Glutamatergic neuron (in vitro differentiated cells): ENCODE results near the gene SPDYE1. TPM values are rescaled to one million over a fixed set of nuclear protein-coding genes. Genes with fewer than 3 reads are reported as not detected.
"Not testable (repeated sequence)": the region's sequence is repeated elsewhere in the genome, so short reads cannot be mapped to it uniquely, and the experiment has no call there.

Source experiments
- DNase-seq: peaks from one replicate; pipeline ENCODE4 v3.0.0; 2022
- H3K27ac Mint-ChIP-seq: one replicate; pipeline ENCODE4 v1.8.0; 2020; ENCODE audit warnings: mild to moderate bottlenecking, mixed read lengths, inconsistent platforms; ENCODE audit not compliant: unreplicated experiment
- H3K27me3 Mint-ChIP-seq: one replicate; pipeline ENCODE4 v1.8.0; 2020; ENCODE audit warnings: mild to moderate bottlenecking, moderate library complexity, mixed read lengths, inconsistent platforms; ENCODE audit not compliant: unreplicated experiment
- H3K36me3 Mint-ChIP-seq: one replicate; pipeline ENCODE4 v1.8.0; 2020; ENCODE audit warnings: mild to moderate bottlenecking, mixed read lengths, inconsistent platforms; ENCODE audit not compliant: unreplicated experiment
- H3K4me1 Mint-ChIP-seq: one replicate; pipeline ENCODE4 v1.8.0; 2020; ENCODE audit warnings: mild to moderate bottlenecking, low read depth, mixed read lengths, inconsistent platforms; ENCODE audit not compliant: unreplicated experiment
- H3K4me3 Mint-ChIP-seq: one replicate; pipeline ENCODE4 v1.8.0; 2020; ENCODE audit warnings: mild to moderate bottlenecking, mixed read lengths, inconsistent platforms; ENCODE audit not compliant: unreplicated experiment
- H3K9me3 Mint-ChIP-seq: one replicate; pipeline ENCODE4 v1.8.0; 2020; ENCODE audit warnings: mild to moderate bottlenecking, moderate library complexity, mixed read lengths, inconsistent platforms; ENCODE audit not compliant: unreplicated experiment
- total RNA-seq: library from RNA; stranded (reverse); fragmentation: NEBNext Ultra II Directional; extraction: Animal tissue kit (Norgen Biotek cat#: 25700); gene quantifications from one replicate; pipeline ENCODE4 v1.2.1, GENCODE V29; 2021; ENCODE audit not compliant: unreplicated experiment
- TF ChIP-seq, protein P1 (sequence below): fragments of 200-600 bp; sonication (generic); IDR thresholded peaks from one replicate; pipeline ENCODE4 v1.5.0; 2021; ENCODE audit not compliant: partially characterized antibody, unreplicated experiment

Gene SPDYE1
- total RNA-seq, 1 donor from 2014 or later: not detected

DNA sequence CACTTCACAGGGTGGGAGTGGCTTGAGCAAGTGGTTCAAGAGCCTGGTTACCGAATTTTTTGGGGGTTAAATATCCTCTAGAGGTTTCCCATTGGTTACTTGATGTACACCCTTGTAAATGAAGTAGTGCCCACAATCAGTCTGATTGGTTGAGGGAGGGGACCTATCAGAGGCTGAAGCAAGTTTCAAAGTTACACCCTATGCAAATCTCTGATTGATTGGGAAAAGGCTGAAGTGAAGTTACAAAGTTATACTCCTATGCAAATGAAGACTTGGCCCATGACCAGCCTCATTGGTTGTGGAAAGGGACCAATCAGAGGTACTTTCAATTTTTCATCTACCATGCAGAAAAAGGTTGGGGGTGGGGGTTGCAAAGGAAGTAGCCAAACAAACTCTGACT lies 36.8 kb upstream of the SPDYE1 start:
- no peak for DNase-seq
- Mint-ChIP-seq H3K9me3 (peaks cover 2% of the 10 kb centered on the region), H3K36me3 (peaks cover 12% of the 10 kb centered on the region), H3K4me3 (no peak overlapping the region), H3K4me1 (peaks cover 4% of the 10 kb centered on the region), H3K27me3 (peaks cover 4% of the 10 kb centered on the region), H3K27ac (no peak overlapping the region)
- TF ChIP-seq, protein P1, sequence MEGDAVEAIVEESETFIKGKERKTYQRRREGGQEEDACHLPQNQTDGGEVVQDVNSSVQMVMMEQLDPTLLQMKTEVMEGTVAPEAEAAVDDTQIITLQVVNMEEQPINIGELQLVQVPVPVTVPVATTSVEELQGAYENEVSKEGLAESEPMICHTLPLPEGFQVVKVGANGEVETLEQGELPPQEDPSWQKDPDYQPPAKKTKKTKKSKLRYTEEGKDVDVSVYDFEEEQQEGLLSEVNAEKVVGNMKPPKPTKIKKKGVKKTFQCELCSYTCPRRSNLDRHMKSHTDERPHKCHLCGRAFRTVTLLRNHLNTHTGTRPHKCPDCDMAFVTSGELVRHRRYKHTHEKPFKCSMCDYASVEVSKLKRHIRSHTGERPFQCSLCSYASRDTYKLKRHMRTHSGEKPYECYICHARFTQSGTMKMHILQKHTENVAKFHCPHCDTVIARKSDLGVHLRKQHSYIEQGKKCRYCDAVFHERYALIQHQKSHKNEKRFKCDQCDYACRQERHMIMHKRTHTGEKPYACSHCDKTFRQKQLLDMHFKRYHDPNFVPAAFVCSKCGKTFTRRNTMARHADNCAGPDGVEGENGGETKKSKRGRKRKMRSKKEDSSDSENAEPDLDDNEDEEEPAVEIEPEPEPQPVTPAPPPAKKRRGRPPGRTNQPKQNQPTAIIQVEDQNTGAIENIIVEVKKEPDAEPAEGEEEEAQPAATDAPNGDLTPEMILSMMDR: no peak

DNA sequence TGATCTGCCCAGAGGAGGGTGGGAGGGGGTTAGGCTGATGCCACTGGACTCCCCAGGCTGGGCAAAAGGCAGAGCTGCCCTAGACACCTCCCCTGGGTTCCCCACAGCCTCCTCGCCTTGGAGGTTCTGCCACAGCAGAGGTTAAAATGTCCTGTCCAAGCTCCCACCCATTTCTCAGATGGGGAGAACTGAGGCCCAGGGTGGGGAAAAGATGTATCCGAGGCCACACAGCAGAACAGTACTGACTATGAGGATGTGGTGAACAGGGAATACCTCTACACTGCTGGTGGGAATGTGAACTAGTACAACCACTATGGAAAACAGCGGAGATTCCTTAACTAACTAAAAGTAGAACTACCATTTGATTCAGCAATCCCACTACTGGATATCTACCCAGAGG lies 31.3 kb upstream of the SPDYE1 start:
- H3K9me3 Mint-ChIP-seq, H3K27me3 Mint-ChIP-seq, H3K27ac Mint-ChIP-seq, H3K4me1 Mint-ChIP-seq, DNase-seq, H3K4me3 Mint-ChIP-seq, H3K36me3 Mint-ChIP-seq: not testable (repeated sequence)

DNA sequence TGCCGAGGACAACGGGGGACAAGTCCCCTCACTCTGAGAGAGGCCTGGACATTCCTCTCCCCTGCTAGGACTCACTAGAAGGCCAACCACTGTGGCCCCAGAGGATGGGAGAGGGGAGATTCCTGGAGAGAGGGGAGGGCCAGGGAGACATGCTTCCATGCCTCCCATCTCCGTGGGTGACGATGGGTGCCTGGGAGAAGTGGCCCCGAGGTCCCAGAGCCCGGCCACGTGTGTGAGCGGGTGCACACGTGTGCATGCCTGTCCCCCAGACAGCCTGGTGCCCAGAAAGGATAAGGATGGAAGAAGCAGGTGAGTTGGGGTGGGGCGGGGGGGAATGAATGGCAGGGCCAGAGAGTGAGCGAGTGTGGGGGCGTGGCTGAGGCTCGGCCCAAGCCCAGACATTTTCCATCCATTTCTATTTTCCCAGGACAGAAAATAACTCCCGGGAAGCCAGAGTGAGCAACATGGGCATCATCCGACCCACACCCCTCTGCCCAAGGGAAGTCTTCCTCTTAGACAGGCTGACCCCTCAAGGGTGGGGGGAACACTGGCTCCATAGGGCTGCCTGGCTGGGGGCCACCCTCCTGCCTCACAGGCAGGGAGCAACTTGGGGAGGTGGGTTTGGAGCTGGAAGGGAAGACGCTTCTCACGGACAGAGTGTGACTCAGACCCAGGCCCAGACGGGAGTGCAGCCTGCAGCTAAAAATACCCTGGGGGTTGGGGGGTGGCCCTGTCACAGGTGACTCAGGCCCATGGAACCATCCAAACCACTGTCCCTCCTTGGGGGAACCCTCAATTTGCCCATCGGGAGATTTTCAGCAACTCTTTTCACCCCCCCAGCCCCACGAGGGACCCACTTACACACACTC lies 29.3 kb upstream of the SPDYE1 start:
- not testable (repeated sequence) for H3K9me3 Mint-ChIP-seq, H3K27me3 Mint-ChIP-seq, H3K36me3 Mint-ChIP-seq, H3K4me3 Mint-ChIP-seq, H3K27ac Mint-ChIP-seq, H3K4me1 Mint-ChIP-seq, DNase-seq

DNA sequence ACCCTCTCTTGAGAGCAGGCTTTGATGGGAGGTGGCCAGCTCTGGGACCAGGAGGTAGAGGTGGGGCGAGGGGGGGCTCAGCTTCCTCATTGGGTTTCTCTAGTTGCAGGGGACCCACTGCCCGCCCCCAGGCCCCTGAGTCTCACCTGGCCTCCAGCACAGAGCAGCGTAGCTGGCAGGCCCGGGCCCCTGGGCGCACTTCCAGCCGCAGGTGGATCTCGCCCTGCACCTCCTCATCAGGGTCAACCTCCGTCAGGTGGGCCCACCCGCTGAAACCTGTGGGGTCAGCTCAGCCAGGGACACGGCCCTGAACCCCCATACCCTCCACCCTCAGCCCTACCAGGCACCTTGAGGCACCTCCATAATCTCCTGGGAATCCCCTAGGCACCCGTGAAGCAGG lies 28.1 kb upstream of the SPDYE1 start:
- not testable (repeated sequence) for H3K4me1 Mint-ChIP-seq

DNA sequence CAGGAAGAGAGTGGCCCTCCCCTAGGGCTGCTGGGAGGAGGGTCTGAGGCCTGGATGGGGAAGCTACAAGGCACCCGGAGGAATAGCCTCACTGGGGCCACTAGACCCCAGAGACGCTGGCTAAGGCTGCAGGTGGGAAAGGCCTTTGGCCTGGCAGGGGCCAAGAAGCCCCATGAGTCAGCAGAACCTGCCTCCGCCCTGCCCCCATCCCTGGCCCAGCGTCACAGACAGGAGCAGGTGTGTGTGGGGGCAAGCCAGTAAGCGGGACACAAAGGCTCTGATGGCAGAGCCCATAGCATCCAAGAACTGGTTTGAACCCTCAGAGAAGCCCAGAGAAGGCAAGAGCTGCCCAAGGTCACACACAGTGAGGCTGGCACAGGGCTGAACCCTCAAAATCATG lies 27.0 kb upstream of the SPDYE1 start:
- not testable (repeated sequence) for DNase-seq

More for the DNA sequence above, 28.1 kb upstream of the SPDYE1 start:
- H3K36me3 Mint-ChIP-seq, H3K27me3 Mint-ChIP-seq, H3K9me3 Mint-ChIP-seq, H3K4me3 Mint-ChIP-seq, DNase-seq, H3K27ac Mint-ChIP-seq: not testable (repeated sequence)

DNA sequence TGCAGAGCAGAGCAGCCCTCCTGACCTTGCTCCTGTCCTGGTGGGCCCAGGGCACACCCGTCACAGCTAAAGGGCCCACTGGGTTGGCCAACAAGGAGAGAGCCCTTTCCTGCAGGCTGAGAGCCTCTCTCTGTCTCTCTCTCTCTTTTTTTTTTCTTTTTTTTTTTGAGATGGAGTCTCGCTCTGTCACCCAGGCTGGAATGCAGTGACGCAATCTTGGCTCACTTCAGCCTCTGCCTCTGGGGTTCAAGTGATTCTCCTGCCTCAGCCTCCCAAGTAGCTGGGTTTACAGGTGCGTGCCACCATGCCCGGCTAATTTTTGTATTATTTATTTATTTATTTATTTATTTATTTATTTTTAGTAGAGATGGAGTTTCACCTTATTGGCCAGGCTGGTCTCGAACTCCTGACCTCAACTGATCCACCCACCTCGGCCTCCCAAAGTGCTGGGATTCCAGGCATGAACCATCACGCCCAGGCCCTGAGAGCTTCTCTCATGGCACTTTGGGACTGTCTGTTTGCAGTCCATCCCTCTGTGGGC lies 23.6 kb upstream of the SPDYE1 start:
- not testable (repeated sequence) for H3K4me1 Mint-ChIP-seq, H3K27me3 Mint-ChIP-seq, DNase-seq, H3K27ac Mint-ChIP-seq, H3K9me3 Mint-ChIP-seq, H3K36me3 Mint-ChIP-seq, H3K4me3 Mint-ChIP-seq

More for the DNA sequence above, 27.0 kb upstream of the SPDYE1 start:
- H3K4me3 Mint-ChIP-seq, H3K4me1 Mint-ChIP-seq, H3K36me3 Mint-ChIP-seq, H3K27me3 Mint-ChIP-seq, H3K27ac Mint-ChIP-seq, H3K9me3 Mint-ChIP-seq: not testable (repeated sequence)

DNA sequence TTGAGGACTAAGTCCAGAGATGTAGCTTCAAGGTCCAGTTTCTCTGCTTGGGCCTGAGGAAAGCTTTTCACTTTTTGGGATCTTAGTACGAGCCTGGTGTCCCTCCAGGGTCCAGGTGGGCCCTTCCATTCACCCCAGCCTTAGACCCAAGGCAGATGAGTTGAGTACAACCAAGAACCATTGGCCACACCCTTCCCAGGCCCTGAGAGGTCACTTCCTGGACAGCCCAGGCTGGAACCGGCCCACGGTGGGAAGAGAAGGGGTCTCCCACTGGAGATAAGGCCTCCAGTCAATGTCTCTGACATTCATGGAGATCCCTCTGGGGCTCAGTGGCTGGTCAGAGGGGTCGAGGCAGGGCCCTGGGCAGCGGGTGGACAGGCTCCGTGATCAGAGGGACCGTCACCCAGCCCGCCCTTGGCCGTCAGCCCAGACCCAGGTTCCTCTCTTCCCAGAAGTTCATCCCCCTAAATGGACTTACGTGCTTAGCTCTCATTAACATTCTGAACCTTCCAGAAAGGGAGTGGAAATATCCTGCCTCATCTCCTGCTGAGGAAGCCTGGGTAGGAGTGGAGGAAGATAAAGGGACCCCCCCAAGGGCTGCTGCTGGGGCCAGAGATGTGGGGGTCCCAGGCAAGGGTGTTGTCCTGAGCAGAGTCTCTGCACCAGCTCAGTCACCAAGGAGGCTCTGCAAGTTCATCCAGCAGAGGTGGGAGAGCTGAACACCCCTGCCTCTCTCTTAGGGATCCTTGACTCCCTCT lies 22.8 kb upstream of the SPDYE1 start:
- not testable (repeated sequence) for H3K27ac Mint-ChIP-seq, DNase-seq, H3K9me3 Mint-ChIP-seq, H3K4me3 Mint-ChIP-seq, H3K36me3 Mint-ChIP-seq, H3K27me3 Mint-ChIP-seq, H3K4me1 Mint-ChIP-seq
